Renal cortex interstitium (tissue), 11 donors: Measurements from ENCODE around the gene PLA2G4B. TPM values are rescaled to one million over a fixed set of nuclear protein-coding genes. Genes with fewer than 3 reads are reported as not detected.

Source experiments
- DNase-seq, 11 donors: peaks; one replicate each; pipeline ENCODE4 v3.0.0-alpha.2; 2013; ENCODE audit warnings: low read depth in 9 of 11, low spot score in 4 of 11; ENCODE audit errors: extremely low read depth in 1 of 11
- polyA plus RNA-seq, 3 donors: library from polyadenylated mRNA; unstranded; fragments of 120-200 nt; gene quantifications; one replicate each; pipeline ENCODE4 v1.2.1, GENCODE V29; 2013; ENCODE audit not compliant: insufficient read length in 3 of 3

Gene PLA2G4B
- polyA plus RNA-seq, 3 donors, result 11.9 to 24.3 (median 12.6) TPM

DNA sequence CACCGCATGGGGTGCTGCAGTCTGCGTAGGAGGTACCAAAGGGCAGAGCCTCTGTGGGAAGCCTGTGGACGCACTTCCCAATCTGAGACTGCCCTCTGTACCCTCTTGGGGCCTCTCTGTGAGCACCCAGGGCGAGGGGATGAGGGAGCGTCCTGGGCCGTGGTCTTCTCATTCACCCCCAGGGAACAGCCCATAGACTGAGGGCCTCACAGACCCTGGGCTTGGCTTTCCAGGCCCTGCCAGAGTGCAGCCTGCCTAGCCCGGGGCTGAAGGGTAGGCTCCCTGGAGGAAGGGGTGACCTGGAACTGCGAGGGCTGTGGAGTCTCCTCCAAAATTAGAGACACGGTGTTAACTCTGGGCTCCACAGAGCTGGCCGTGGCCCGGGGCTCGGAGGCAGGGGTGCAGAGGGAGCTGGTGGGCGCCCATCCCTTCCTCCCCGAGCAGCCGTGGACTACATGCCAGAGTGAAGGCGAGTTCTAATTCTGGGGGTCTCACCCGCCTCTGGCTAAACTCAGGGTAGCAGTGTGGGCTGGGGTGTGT, 55.7 kb downstream of the PLA2G4B start:
- DNase-seq, result no peak

- DNase-seq, result peak in 1 of 11 donors; percentile 37
These were observed 56.3 kb downstream of the PLA2G4B start for GRCh38 chr15:41894791-41895463.

DNA sequence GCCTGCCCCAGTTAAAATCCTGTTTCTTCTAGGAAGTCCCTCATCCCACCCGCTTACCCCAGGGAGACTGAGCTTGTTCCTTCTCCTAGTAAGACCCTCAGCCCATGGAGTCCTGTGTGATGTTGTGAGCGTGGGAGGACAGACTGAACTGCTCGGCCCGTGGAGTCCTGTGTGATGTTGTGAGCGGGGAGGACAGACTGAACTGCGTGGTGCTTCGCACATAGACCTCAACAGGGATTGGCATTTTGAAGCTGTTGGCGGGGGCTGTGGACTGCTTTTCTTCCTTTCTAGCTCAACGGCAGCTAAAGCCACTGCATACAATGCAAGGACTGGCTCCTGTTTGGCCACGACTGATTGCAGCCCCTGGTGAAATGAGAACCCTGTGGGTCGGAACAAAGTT, 56.8 kb downstream of the PLA2G4B start:
- DNase-seq, result no peak

- DNase-seq, result no peak
These were observed 57.3 kb downstream of the PLA2G4B start for GRCh38 chr15:41895957-41896356.

DNA sequence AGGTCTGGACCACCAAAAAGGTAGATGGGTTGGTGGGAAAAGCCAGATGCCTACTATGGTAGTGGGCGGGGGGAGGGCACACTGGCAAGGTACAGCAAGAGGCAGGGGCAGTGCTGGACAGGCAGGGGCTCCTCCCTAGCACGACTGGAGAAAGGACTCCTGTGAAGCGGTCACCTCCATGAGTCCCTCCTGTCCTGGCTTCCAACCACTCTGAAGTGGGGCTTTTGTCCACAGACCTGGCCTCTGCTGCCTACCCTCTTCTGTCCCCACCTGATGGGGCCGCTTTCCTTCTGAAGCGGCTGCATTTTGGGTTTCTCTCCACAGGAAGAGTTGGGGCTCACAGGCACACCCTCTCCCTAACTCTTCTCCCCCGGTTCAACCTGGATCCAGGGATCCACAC, 57.9 kb downstream of the PLA2G4B start:
- no peak for DNase-seq

- DNase-seq, result peak in 2 of 11 donors; percentile 45 to 49
These were observed 58.7 kb downstream of the PLA2G4B start for GRCh38 chr15:41897363-41897799.

Other genes with a start within 250 kb of the PLA2G4B start
- 10 to 100 TPM; 36.2 to 40.8 (median 39.2) TPM for gene MGA, start 178.4 kb upstream of the PLA2G4B start, polyA plus RNA-seq
- gene MAPKBP1, start 64.4 kb upstream of the PLA2G4B start, polyA plus RNA-seq, result 10 to 100 TPM; 13.7 to 17.9 (median 13.8) TPM
- gene JMJD7, start 10.8 kb upstream of the PLA2G4B start, polyA plus RNA-seq, result 10 to 100 TPM; 10.2 to 17.9 (median 10.5) TPM
- 1 to 10 TPM; 1.4 to 3.7 (median 3.3) TPM for gene SPTBN5, start 55.2 kb downstream of the PLA2G4B start, polyA plus RNA-seq
- 10 to 100 TPM; 14.8 to 19.5 (median 18.4) TPM for gene EHD4, start 133.7 kb downstream of the PLA2G4B start, polyA plus RNA-seq
- not detected for gene PLA2G4E, start 182.2 kb downstream of the PLA2G4B start, polyA plus RNA-seq